ENCODE measurements around the gene CHCHD6.
A peak's percentile ranks its signal among the peaks of the same experiment; 100 is the strongest.

CHCHD6 gene

DNA sequence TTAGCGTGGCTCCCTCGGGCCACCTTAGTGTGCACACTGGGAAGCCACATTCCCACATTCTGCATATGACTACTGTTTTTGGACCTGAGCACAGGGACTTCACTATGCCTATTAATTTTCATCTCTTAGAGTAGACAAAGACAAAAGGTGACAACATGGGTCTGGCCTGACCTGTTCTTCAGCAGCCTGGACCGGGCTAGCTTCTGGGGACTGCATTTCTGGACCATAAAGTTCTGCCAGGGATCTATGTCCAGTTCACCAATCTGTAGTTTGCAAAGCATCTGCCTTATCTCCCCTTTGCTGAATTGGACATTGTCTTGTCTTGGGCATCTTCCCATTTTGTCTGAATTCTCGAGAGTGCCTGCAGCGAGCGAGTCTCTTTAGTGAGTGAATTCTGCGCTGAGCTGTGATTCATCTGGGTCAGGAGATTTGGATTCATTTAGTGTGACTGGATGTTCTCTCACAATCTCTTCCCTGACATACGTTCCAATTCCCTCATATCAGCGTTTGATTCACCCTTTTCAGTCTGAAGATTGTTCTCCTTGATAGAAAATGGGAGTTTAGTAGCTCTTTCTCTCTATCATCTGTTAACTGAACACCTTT lies 166.7 kb downstream of the CHCHD6 start:
- DNase-seq, result no peak

DNA sequence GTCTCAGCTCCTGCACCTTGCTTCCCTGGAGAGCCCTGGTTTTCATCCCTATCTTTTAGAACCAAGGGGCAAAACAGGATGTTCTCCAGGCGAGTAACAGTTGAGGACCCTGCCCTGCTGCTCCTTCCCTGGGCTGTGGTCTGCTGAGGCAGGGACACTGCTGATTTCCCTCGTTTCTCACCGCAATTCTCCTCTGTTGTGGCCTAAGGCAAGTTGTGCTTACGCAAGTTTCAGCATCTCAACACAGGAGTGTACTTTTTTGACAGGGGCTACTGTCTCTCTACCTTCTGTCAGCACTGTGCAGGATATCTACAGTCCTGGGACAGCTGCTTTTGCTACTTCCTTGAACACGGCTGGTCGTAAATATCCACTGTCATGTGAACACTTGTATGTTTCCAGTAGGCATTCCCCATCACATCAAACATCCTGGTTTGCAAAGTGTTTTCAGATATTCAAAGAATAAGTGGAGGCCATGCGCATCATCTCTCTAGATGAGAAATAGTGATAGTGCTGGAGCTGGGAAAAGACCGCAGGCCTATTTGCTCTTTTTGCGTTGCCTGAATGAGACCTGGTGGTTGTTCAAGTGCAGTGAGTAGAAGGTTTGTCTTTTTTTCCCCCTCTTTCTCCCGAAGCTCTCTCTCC lies 168.8 kb downstream of the CHCHD6 start:
- no peak for DNase-seq

DNA sequence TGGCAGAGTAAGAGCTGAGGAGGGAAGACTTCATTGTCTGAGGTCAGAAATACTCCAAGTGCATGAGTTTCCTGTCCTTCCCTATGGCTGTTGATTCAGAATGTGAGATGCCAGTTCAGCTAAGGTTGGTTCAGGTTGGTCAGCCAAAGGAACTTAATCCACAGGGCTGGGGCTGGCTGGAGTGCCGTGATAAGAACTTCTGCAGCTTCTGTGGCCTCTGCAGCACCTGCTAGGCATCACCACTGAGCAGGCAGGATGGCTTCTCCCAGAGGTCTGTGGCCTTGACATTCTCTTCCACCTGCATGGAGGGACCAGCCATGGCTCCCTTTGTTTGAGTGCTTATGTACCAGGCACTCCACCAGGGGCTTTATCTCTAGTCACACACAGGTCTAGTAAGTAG lies 169.4 kb downstream of the CHCHD6 start:
- no peak for DNase-seq

DNA sequence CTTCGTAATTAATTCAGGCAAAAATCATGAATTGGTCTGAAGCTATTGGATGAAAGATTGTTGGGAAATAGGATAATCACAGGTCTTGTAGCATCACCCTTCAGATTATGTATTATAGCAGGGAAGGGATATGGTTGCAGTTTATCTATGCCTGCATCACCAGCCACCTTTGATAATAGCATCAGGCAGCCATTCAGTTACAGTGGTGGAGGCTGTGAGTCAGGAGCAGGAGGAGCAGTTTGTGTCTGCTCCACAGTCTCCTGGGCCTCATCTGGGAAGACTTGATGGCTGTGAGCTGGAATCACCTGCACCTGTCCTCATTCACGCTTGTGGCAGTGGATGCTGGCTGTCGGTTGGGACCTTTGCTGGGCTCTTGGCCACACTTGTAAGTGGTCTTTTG lies 174.6 kb downstream of the CHCHD6 start:
- DNase-seq, result no peak

DNA sequence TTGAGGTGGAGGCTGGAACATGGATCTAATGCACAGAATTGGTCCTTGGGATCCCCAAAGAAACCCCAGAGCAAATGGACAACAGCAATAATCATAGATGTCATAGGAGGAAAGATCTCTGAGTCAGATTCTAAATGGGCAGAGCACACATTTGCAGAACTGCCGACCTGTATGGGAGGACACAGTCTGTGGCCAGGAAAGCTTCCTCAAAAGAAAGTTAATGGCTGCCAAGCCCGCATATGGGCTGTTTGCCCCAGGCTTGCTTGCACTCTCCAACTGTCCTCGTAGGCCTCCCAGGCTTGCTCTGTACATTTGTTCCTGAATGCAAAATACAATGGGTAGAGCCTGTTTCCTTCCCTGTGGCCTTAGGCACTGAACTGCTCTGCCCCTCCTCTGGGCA lies 176.9 kb downstream of the CHCHD6 start:
- DNase-seq, result peak; percentile 56

DNA sequence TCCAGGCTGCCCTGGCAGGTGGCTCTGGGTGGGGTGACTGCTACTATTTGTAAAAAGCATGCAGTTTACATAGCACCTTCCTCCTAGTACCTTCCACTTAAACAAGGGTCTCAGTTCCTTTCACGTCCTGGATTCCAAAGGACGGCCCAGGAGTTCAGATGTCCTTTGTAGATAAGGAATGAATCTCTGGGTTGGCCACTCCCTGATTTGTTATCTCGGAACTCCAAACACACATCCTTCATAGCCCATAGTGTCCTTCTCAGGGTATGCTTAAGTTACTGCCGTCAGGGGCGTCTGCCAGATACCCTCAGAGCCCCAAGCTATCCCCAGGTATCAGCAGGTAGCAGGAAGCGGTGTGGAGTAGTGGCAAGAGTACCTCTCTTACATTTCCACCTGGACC lies 177.8 kb downstream of the CHCHD6 start:
- no peak for DNase-seq

DNA sequence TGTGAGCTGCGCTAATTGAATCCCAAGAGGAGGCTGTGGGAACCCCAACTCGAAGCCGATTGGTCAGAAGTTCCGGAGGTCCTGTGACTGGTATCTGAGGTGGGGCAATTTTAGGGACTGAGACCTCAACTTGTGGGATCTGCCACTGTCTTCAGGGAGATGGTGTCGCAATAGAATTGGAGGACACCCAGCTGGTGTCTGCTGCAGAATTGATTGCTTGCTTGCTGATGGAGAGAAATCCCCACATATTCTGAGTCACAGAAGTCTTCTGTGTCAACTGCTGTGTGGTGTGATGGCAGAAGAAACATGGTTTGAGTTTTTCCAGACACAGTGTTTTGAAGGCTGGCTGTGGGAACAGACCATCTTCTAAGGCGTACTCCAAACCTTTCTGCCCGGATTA lies 179.2 kb downstream of the CHCHD6 start:
- no peak for DNase-seq

DNA sequence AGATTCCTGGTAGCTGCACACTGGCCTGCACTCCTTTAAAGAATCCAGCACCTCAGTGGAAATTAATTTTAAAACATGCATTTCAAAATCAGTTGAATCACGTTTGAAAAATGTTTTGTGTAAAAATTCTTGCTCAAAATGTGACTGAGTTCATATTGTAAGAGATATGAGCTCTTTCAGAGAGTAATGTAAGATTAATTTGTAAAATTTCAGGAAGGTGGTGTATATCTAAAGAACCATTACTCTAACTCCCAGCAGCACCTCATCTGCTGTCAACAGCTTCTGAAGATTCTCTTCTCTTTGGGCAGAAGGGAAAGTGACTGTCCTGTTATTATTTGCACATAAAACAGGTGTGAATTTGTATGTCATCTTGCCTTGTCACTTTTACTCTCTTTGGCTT lies 181.4 kb downstream of the CHCHD6 start:
- no peak for DNase-seq

DNA sequence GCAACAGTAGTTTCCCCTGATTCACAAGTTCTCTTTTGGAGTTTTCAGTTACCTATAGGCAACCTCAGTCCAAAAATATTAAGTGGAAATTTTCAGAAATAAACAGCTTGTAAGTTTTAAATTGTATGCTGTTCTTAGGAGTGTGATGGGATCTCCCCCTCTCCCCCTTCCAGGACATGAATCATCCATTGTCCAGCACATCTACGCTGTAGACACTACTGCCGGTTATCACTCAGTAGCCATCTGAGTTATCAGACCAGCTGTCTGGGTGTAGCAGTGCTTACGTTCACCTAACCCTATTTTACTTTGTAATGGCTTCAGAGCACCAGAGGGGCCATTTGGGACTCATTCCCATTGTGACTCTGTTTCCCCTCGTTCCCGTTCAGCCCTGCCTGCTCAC lies 182.2 kb downstream of the CHCHD6 start:
- no peak for DNase-seq

DNA sequence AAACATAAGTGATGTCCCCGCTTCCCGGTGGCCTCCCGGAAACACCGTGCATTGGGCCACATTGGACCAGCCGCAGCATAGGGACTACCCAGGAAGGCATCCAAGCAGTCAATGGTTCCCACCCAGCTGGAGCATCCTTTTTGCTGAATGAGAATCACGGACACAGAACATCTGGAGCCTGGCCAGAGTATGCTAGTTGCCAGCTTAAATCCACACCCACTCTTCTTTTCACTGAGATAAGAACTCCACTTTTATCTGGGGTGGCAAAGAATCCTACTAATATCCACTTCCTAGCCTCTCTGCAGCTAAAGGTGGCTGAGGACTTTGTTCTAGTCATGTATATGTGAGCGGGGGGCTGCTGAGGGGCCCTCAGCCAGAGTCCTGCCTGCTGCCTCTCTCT lies 183.6 kb downstream of the CHCHD6 start:
- DNase-seq, result no peak

DNA sequence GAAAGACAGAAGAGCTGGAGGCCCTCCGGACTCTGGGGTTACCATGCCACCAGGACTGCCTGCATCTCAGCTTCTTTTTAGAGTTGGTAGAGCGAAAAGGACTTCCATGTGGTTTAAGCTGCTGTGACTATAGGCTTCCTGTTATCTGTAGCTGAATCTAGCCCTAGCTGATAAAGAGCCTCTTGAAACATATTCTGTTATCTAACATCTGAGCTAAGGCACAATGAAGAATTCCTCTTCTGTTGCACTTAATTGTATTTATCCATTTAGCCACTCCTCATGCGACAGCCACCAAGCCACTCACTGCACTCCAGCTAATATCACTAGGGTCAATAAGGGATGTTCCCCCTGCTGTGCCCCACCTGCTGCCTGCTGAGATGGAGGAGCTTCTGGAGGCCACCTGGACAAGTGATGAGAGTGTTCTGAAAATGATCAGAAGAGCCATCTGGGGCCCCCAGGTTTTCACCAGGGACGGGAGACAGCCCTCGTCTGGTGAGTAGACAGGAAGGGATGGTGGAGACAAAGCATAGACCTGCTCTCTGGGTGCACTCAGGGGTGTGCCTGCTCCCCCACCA lies 184.2 kb downstream of the CHCHD6 start:
- DNase-seq, result no peak

DNA sequence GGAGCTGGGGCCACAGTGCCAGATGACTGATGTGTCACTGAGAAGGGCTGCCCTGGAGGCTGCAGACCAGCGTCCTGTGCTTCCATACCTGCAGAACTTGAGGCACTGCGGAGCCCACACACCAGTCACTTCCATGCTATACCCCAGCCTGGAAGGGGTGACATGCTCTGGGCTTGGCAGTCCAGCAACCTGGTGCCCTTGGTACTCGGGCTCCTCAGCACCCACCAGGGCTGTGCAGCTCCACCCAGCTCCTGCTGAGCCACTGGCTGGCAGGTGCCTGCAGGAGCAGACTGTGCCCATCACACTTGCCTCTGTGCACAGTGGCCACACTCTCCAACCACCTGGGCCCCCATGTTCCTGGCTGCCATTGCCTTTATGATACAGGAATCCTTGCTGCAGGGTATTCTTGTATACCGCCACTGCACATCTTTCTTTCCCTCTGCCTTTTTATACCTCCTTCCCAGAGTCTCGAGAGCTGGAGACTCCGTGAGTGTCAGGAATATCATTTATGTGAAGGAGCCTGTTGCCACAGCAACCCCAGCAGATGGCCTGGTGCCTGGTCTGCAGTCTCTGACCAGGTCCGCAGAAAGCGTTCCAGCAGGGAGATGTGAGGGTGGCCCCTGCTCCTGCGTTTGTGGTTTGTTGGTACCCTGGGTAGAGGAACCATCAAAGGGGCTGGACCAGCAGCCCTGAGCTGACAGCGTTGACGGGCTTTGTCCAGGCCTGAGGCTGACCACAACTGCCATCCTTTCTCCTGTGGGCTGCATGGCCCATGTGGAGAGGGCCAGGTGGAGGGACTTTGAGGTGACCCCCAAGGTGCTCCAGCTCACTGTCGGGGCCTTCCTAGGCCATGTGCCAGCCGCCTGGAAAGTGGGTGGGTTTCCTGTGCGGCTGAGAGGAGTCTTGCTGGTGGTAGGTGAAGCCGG lies 185.5 kb downstream of the CHCHD6 start:
- no peak for DNase-seq

DNA sequence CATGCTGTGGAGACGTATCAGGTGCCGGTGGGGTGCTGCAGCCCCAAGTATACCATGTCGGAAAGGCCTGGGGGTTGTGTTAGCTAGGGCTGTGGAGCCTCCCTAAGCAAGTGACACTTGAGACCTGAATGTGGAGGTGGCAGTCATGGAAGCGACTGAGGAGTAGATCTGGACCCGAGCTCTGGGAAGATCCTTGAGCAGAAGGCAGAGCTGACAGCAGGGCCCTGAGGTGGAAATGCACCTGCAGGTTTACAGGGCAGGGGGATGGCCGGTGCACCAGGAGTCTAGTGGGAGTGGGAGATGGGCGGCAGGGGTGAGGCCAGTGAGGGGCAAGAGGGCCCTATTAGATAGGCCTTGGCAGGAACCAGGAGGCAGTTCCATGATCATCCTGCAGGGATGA lies 187.1 kb downstream of the CHCHD6 start:
- DNase-seq, result no peak

DNA sequence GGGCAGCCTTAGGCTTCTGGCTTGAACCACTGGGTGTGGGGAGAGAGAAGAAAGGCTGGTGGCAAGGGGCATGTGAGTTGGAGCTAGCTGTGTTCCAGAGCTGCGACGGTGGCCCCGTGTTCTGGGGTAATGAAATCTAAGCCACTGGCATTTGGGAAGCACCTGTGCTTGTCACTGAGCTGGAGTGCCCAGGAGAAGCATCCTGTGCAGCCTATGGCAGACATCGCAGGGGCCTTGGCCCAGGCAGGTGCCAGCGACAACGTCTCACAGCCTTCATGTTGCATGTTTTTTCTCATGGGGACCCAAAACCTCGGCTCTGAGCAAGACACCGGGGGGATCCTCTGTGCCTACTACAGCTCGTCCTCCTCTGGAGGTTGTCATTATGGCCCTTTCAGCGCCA lies 187.8 kb downstream of the CHCHD6 start:
- no peak for DNase-seq

DNA sequence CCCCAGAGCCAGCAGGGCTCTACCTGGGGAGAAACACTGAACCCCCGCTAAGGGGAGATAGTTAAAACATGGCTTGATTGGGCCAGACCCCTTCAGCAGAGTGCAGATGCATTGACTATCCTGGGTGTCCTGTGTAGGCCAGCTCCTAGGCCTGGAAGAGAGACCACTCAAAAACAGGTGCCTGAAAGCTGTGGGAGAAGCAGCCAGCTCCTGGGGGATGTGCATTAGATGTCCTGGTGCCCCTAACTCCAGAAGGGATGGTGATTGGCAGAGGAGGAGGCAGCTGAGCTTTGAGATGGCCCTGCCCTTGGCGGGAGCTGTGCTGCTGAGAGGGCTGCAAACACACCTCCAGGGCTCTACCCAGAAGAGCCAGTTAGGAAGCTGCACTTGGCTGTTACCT lies 189.6 kb downstream of the CHCHD6 start:
- no peak for DNase-seq

DNA sequence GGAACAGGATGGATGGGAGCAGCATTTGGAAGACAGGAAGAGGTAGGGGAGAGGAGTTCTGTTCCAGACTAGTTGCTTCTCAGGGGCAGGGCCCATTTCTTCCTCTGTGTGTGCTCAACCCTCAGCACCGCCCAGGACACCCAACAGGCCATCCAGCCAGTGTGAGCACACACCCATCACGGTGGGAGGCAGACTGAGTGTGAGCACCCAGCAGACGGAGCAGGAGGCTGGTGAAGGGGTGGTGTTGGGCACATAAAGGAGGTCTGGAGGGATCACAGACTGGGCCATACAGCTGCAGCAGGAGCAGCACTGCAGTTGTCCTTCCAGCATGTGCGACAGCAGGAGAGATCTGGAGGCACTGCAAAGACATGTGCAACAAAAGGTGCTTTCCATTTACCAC lies 190.4 kb downstream of the CHCHD6 start:
- DNase-seq, result no peak

DNA sequence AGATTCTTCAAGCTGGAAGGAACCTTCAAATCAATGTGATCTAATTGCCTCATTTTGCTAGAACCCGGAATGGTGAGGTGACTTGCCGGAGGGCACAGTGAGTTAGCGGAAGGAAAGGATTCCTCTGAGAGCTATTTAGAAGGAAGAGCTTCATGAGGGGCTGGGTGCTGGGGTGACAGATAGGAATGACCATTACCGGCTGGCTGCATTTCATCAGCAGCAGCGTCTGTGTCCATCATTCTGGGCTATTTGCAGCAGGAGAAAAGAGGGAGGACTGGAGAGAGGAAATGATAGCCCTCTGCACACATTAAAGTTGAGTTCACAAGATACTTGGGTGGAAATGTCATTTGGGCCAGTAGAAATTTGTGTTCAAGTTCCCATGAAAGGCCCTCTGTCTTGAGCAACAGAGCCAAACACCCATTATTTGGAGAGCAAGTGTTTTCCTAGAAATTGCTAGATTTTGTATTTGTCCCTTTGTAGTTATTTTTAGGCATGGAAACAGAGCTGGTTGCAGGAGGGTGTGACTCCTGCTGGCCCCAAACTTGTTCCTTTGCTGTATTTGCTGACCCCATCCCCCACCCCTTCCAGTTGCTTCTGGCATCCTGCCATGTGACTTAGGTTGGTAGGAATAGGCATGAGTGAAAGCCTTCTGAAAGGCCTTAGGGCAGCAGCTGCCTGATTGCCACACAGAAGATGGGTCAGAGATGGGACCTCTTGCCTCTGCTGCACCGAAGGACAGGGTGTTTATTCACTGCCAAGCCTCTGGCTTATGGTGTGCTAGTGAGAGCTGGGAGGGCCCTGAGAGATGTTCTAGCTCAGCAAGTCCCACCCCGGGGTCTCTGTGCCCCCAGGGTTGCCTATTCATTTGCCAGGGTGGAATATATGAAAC lies 191.4 kb downstream of the CHCHD6 start:
- peak; percentile 60 for DNase-seq

DNA sequence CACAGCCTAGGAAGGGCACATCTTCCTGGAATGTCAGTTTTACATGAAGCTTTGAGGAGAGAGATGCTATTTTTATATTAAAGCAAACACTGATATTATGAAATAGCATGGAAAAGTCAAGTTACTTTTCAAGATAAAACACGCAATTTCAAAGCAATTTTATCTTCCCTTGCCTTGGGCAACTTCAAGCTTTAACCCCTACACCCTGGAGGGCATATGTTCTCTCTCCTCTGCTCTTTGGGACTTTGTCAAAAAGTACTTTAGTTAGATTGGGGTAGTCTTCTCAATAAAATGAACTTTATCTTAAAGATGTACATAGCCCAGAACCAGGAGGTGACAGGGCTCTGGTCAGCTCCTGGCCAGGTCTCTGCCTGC lies 192.0 kb downstream of the CHCHD6 start:
- DNase-seq, result no peak

DNA sequence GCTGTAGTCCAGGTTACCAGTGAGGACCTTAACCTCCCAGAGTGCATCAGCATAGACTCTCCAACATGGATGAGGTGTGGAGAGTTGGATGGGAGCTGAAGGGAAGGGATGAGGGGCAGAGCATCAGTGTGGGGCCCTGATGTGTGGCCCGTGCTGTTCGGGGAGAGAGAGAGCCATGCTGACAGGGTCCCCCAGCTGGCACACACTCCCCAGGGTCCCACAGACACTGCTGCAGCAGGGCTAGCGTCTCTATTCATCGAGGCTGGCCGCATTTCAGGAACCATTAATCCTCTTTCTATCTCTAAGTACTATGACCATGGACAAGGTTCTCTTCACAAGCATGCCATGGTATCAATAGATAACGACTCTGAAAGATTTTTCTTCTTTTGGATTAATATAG lies 192.9 kb downstream of the CHCHD6 start:
- DNase-seq, result no peak

DNA sequence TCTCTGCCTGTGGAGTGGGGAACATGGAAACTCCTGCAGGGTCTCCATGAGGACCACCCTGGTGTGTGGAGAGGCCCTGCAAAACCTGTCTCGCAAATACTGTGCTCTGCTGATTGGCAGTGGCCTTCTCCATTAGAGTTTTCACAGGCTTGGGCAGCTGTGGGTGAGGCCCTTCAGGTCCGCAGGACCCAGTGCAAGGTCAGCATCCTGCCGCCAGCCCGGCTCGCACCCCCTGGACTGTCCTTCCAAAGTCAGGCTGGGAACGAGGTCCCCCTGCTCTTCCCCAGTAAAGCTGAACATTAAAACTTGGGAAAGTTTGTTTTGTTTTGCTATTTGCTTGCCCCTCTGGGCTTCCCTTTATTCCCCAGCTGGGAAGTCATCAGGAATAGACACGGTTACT lies 193.9 kb downstream of the CHCHD6 start:
- DNase-seq, result no peak

DNA sequence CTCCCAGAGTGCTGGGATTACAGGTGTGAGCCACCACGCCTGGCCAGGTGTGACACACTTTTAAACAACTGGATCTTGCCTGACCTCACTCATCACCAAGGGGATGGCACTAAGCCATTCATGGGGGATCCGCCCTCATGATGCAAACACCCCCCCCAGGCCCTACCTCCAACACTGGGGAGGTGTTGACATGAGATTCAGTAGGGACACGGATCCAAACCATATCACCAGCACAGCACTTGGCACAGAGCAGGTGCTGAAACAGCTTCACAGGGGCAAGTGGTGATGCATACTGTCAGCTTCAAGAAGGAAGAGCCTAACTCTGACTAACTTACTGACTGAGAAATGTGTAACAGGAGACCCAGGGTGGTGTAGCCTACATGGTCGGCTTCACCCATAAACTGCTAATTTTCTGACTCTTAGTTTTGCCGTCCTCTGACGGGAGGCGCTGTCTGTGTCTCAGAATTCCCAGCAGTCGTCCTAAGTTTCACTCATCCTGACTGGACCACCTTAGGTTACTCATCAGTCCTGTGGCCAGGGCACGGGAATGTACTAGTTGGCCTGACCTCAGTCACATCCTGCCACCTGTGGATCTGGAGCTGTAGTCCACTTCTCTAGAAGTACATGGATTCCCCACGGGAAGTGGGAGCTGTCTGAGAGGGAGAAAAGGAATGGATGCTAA lies 197.0 kb downstream of the CHCHD6 start:
- DNase-seq, result no peak

DNA sequence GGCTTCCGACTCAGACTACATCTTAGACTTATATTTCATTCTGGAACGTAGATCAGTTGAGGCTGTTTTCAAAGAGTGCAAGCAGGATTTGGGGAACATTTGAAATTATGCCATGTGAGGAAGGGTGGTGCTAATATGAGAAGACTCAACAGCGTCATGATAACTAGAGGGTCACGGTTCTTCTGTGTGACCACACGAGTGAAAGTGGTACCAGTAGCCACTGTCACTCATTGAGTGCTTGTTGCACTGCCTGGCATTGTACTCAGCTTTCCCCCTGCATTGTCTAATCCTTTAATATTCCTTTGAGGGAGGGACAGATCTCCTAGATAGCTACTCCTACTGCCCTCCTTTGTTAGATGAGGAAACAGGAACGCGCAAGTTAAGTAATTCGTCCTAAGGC lies 197.6 kb downstream of the CHCHD6 start:
- no peak for DNase-seq

Measured in OCI-M1 (cell line).